Lower lobe of right lung (tissue), 2 donors: ENCODE data around the gene CA10. TPM values are rescaled to one million over a fixed set of nuclear protein-coding genes. Genes with fewer than 3 reads are reported as not detected.

Experiments
- ATAC-seq, 2 donors: fragments of 200-7000 bp; cut with Tn5 transposase; one replicate each; pipeline ENCODE4 v1.9.1; 2020 to 2022; ENCODE audit warnings: mild to moderate bottlenecking in 2 of 2, moderate library complexity in 2 of 2
- DNase-seq: peaks from one replicate; pipeline ENCODE4 v3.0.0-alpha.2; 2020
- H3K27ac ChIP-seq: fragments of 200-600 bp; one replicate; pipeline ENCODE4 v1.8.0; 2022
- H3K27me3 ChIP-seq: fragments of 200-600 bp; one replicate; pipeline ENCODE4 v1.8.0; 2022; ENCODE audit warnings: low read depth
- H3K36me3 ChIP-seq: fragments of 200-600 bp; one replicate; pipeline ENCODE4 v1.8.0; 2022; ENCODE audit warnings: mild to moderate bottlenecking
- H3K4me1 ChIP-seq: fragments of 200-600 bp; one replicate; pipeline ENCODE4 v1.8.0; 2022
- H3K4me3 ChIP-seq: fragments of 200-600 bp; one replicate; pipeline ENCODE4 v1.8.0; 2022; ENCODE audit warnings: mild to moderate bottlenecking
- H3K9me3 ChIP-seq: fragments of 200-600 bp; one replicate; pipeline ENCODE4 v1.8.0; 2022
- CTCF ChIP-seq: fragments of 200-600 bp; IDR thresholded peaks from one replicate; pipeline ENCODE4 v1.8.0; 2022; ENCODE audit warnings: antibody characterized with exemption, mild to moderate bottlenecking
- intact Hi-C: fragments of 100-400 bp; cut with DNase I; formaldehyde crosslinking; loops from one replicate; pipeline ENCODE4 v1.11.0; 2022
- long read RNA-seq: library from polyadenylated mRNA; unstranded; transcript quantifications from one replicate; pipeline ENCODE4 v2.0.0, GENCODE V29; 2021
- total RNA-seq: library from RNA; stranded (reverse); fragmentation: NEBNext Ultra II Directional; extraction: Animal tissue kit (Norgen Biotek cat#: 25700); gene quantifications from one replicate; pipeline ENCODE4 v1.2.1, GENCODE V29; 2021
- donor health status: DM: no; HTN: yes; CAD: no; lungs with severe emphysema.

CA10 gene
- total RNA-seq: not detected
- long read RNA-seq: 0 reads

DNA sequence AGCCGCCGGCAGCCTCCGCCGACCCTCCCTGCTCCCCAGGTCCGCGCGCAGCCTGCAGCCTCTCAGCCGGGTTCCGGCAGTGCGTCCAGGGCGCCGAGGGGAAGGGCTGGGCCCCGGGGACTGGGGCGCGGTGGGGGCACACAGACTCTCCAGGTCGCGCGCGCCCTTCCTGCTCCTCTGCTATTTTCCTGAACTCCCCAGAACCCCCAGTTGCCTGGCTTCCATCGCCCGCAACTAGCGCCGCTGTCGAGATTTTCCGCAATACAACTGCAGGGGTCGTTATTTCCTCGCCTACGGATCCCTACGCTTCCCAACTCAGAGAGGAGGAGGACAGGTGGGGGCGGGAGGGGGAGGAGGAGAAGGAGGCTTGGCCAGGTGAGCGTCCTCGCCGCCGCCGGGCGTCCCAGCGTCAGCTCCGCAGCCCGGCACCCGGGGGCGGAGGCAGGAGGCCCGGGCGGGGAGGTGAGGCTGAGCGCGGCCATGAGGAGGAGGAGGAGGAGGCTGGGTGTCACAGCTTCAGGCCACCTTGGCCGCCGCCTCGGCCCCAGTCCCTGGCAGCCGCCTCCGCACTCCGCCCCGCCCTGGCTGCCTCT is at the start of gene CA10:
TSS of gene CA10 (minus strand) at position 265 of the 593 bp plus-strand sequence.
- no peaks in the 10 kb centered on the region for H3K36me3 ChIP-seq
- intact Hi-C loops: no loop called here
- peak within 1 kb of the TSS; percentile 3 for H3K4me3 ChIP-seq
- H3K27me3 ChIP-seq: peaks cover 56% of the 10 kb centered on the region
- peak in 1 of 2 donors; percentile 26 for ATAC-seq
- no peak for DNase-seq
- peaks cover 4% of the 10 kb centered on the region for H3K4me1 ChIP-seq
- H3K9me3 ChIP-seq: no peaks in the 10 kb centered on the region
- TF ChIP-seq CTCF: no peak
- H3K27ac ChIP-seq: no peak within 1 kb of the TSS

DNA sequence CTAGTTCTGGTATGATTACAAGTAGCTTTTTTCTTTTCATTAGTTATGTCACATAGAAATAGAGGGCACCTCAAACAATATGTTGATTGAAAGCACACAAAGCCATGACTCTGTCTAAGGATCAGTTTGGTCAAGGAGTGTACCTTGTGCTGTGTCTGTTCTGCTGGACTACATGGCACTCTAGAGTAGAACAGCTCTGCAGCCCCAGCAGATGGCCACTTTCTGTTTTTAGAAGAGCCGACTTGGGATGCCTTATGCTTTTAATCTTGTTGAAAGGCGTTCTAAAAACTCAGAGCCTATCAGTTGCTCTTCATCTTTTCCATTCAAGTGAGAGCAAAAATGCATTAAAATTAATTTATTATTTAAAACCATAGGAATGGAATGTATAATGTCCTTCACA is 49.3 kb upstream of the CA10 start:
- no peak for TF ChIP-seq CTCF
- H3K27me3 ChIP-seq: no peaks in the 10 kb centered on the region
- no peaks in the 10 kb centered on the region for H3K9me3 ChIP-seq
- H3K4me1 ChIP-seq: no peaks in the 10 kb centered on the region
- ATAC-seq (no peak), DNase-seq (no peak)
- no peaks in the 10 kb centered on the region for H3K36me3 ChIP-seq
- H3K27ac ChIP-seq: no peak overlapping the region
- H3K4me3 ChIP-seq: no peak overlapping the region
- intact Hi-C loops: no loop called here

DNA sequence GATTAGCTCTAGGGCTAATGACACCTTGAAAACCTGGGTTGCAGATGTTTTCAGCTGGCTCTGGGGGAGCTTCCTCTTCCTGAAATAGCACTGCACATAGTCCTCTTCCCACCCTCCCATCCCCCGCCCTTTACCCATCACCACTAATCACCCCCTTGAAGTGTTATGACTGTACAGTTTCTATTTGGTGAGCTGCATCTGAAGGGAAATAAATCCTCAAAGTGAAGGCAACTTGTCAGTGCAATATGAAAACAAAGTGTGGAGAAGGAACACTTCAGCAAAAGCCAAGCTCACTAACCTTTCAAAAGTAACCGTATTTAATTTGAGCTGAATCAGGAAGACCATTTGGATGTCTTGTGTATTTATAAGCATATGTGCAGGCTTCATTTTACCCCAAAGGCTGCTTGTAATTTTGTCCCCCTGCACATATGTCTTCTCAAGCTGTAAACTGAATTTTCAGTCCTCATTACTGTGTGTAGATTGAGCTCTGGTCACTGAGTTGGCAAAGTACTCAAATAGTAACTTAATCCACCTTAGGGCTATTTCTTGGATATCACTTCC is 44.1 kb upstream of the CA10 start:
- no peak for ATAC-seq
- H3K36me3 ChIP-seq: no peaks in the 10 kb centered on the region
- H3K4me3 ChIP-seq: no peak overlapping the region
- TF ChIP-seq CTCF: no peak
- intact Hi-C loops: no loop called here
- H3K27ac ChIP-seq: no peak overlapping the region
- no peak for DNase-seq
- H3K4me1 ChIP-seq: no peaks in the 10 kb centered on the region
- no peaks in the 10 kb centered on the region for H3K27me3 ChIP-seq
- H3K9me3 ChIP-seq: no peaks in the 10 kb centered on the region

DNA sequence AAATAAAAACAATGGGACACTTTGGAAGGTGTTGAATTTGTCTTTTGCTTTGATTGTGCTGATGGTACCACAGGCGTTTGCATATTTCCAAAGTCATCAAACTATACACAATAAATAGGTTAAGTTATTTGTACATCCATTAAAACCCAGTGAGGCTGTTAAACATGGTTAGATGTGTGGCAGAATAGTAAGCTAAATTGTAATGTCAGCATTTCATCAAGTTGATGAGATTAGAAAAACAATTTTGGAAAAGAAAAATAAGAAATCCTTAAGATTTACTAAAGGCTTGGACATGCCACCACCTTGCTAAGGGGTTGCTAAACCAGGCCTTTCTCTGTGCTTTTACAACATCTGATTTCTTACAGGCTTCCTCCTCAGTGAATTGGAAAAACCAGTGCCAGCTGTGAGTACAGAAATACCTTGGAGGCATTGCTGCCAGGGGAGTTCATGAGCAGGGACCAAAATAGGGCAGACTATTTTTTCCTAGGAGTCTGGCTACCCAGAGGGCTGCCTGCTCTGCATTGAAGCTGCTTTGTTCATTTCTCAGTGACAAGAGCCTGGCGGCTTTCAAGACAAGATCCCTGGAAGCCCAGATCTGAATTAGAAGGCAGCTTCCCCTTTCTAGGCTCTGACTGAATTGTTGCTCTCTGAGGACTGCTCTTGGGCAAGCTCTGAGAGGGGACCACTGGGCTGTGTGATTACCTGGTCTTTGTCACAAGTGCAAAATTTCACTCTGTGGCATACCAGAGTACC is 43.4 kb upstream of the CA10 start:
- no peak for TF ChIP-seq CTCF
- no peak for ATAC-seq
- Histone ChIP-seq H3K4me1 (no peaks in the 10 kb centered on the region), H3K27me3 (no peaks in the 10 kb centered on the region), H3K9me3 (no peaks in the 10 kb centered on the region), H3K27ac (no peak overlapping the region), H3K4me3 (no peak overlapping the region), H3K36me3 (no peaks in the 10 kb centered on the region)
- intact Hi-C loops: no loop called here
- no peak for DNase-seq

DNA sequence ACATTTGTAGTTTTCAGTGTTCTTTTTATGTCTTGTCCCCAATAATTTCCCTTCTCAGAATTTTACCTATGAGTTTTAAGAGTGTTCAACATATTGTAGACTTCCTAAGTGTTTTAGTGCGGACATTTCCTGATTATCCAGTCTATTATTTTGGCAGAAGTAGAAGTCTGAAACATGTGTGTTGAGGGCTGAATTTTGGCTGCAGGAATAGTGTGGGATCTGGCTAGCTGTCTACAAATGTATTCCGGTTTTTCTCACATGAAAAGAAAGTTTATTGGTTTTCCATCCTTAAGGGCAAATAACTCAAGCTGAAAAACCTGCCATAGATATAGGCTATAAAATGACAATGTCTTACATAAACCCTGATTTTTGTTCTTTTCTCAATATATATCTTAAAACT is 33.0 kb upstream of the CA10 start:
- TF ChIP-seq CTCF: no peak
- intact Hi-C loops: no loop called here
- no peak overlapping the region for H3K4me3 ChIP-seq

More for the DNA sequence above, 33.0 kb upstream of the CA10 start:
- ATAC-seq (no peak), DNase-seq (no peak)
- Histone ChIP-seq H3K9me3 (no peaks in the 10 kb centered on the region), H3K27ac (no peak overlapping the region), H3K4me1 (no peaks in the 10 kb centered on the region), H3K36me3 (no peaks in the 10 kb centered on the region), H3K27me3 (no peaks in the 10 kb centered on the region)
